Measurements from ENCODE around the gene TWNK.

The TWNK gene

DNA sequence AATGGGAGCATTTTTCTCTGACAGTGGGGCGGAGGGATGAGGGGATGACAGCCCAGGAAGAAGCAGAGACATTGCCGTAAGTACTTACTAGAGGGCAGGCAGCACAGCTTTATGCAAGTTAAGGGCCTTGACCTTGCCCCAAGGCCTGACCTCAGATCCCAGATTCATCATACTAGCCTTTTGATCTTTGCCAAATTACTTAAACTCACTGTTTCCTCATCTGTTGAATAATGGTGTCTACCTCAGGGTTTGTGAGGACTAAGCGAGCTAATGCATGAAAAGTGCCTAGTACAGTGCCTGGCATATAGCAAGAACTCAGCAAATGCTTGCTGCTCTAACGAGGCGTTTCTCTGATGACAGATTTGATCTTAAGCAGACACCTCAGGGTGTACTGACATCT, 21.5 kb upstream of the TWNK start:
- no peak for DNase-seq (ENCODE audit: insufficient read length, low spot score)
- no peak for FAIRE-seq
- no peak for TF ChIP-seq POLR2AphosphoS5 (IDR thresholded peaks at IDR 0.05; ENCODE audit: low read depth, low read length)
- no peak for TF ChIP-seq SPI1 (IDR thresholded peaks at IDR 0.05; ENCODE audit: low read depth, low read length)

DNA sequence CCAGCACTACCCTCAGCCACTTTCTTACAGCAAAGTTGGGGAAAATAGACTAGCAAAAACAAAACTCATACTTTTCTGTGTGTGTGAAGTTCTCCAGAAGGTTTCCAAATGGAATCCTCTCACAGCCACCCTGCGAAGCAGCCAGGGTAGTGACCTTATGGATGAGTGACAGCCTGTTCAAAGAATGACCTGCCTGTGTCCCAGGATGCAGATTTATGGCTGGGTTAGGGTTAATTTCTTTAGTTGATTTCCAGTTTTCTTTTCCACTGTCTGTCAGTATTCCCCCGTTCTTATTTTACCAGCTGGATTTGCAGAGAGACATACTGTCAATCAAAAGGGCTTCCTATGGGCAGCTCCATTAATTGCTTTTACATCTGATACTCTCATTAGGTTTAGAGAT, 20.5 kb upstream of the TWNK start:
- FAIRE-seq = no peak

DNA sequence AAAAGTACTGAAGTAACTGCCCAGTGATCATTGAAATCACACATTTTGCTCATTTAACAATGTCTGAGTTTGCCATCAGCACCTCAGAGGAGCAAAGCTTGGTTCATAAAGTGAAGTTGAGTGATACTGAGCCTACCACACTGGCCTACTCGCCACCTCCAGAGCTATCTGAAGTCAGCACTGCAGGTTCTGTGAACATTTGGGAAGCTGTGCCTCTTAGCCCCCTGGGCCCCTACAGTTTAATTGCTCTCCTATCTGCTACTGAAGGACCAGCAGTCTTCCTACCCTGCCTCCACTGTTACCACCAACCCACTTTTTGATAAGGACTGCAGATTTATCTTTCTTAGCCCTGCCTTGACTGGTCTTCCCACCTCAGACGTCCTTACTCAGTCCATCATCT, 20.0 kb upstream of the TWNK start:
- DNase-seq (ENCODE audit: insufficient read length, low spot score) = no peak
- FAIRE-seq = no peak
- TF ChIP-seq POLR2AphosphoS5 (IDR thresholded peaks at IDR 0.05; ENCODE audit: low read depth, low read length) (no peak), SPI1 (IDR thresholded peaks at IDR 0.05; ENCODE audit: low read depth, low read length) (no peak), PAX5 (IDR thresholded peaks at IDR 0.05; ENCODE audit: insufficient read depth, low read length, severe bottlenecking) (no peak), TAF1 (IDR thresholded peaks at IDR 0.05; ENCODE audit: low read depth, low read length) (no peak), POU2F2 (IDR thresholded peaks at IDR 0.05; ENCODE audit: low read depth, low read length) (no peak), POLR2A (IDR thresholded peaks at IDR 0.05; ENCODE audit: low read depth, low read length) (no peak)

More for the DNA sequence above, 20.5 kb upstream of the TWNK start:
- no peak for TF ChIP-seq POLR2A (IDR thresholded peaks at IDR 0.05; ENCODE audit: low read depth, low read length)
- no peak for TF ChIP-seq POLR2AphosphoS5 (IDR thresholded peaks at IDR 0.05; ENCODE audit: low read depth, low read length)
- TF ChIP-seq TAF1 (IDR thresholded peaks at IDR 0.05; ENCODE audit: low read depth, low read length) = no peak
- no peak for TF ChIP-seq SPI1 (IDR thresholded peaks at IDR 0.05; ENCODE audit: low read depth, low read length)
- TF ChIP-seq POU2F2 (IDR thresholded peaks at IDR 0.05; ENCODE audit: low read depth, low read length) = no peak
- no peak for TF ChIP-seq PAX5 (IDR thresholded peaks at IDR 0.05; ENCODE audit: insufficient read depth, low read length, severe bottlenecking)
- no peak for DNase-seq (ENCODE audit: insufficient read length, low spot score)

DNA sequence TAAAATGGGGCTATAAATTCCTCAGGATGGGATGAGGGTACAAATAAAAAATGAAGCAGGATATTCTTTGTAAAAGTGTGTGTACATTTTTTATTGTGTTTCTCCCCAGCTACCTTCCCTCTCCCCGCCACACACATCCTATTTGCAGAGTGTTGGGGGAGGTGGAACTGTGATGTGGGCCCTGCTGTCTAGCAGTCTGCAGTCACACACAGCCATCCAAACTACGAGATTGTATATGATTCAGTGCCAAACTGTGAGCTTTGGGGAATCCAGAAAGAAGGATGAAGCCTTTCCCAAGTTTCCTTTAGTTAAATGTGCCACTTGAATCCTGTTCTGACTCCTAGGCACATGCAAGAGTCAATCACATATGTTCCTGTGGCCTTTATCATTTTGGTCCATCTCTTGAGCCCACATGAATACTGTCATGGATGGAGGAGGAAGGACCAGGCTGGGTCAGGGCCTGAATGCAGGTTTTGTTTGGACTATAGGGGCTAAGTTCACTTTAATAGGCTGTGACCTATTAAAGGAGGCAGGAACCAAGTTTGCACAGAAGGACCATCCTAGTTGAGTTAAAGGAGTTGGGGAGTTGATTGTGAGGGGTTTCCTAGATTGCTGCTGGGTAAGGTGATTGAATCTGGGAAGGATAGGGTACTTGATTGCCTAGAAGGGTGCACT, 19.1 kb upstream of the TWNK start:
- FAIRE-seq (no peak), DNase-seq (ENCODE audit: insufficient read length, low spot score) (no peak)
- TF ChIP-seq POU2F2 (IDR thresholded peaks at IDR 0.05; ENCODE audit: low read depth, low read length) (no peak), SPI1 (IDR thresholded peaks at IDR 0.05; ENCODE audit: low read depth, low read length) (no peak), POLR2A (IDR thresholded peaks at IDR 0.05; ENCODE audit: low read depth, low read length) (no peak)

DNA sequence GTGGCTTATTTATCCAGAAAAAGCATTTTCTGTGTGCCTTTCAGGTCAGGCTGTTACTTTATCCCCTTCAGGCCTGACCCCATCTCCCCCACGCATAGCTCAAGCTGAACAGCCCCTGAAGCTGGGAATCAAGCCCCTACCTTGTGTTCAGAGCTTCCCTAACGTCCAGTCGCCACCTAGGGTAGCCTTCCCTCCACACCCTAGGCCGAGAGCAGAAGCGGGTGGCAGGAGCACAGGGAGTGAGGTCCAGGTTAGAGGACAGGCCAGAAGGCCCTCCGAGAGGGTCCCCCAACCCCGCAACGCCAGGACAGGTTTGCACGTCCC, 18.5 kb upstream of the TWNK start:
- FAIRE-seq (no peak), DNase-seq (ENCODE audit: insufficient read length, low spot score) (no peak)
- TF ChIP-seq PAX5 (IDR thresholded peaks at IDR 0.05; ENCODE audit: insufficient read depth, low read length, severe bottlenecking) = no peak
- TF ChIP-seq POU2F2 (IDR thresholded peaks at IDR 0.05; ENCODE audit: low read depth, low read length) = no peak
- TF ChIP-seq SPI1 (IDR thresholded peaks at IDR 0.05; ENCODE audit: low read depth, low read length) = no peak
- no peak for TF ChIP-seq TAF1 (IDR thresholded peaks at IDR 0.05; ENCODE audit: low read depth, low read length)
- no peak for TF ChIP-seq POLR2A (IDR thresholded peaks at IDR 0.05; ENCODE audit: low read depth, low read length)
- no peak for TF ChIP-seq POLR2AphosphoS5 (IDR thresholded peaks at IDR 0.05; ENCODE audit: low read depth, low read length)

DNA sequence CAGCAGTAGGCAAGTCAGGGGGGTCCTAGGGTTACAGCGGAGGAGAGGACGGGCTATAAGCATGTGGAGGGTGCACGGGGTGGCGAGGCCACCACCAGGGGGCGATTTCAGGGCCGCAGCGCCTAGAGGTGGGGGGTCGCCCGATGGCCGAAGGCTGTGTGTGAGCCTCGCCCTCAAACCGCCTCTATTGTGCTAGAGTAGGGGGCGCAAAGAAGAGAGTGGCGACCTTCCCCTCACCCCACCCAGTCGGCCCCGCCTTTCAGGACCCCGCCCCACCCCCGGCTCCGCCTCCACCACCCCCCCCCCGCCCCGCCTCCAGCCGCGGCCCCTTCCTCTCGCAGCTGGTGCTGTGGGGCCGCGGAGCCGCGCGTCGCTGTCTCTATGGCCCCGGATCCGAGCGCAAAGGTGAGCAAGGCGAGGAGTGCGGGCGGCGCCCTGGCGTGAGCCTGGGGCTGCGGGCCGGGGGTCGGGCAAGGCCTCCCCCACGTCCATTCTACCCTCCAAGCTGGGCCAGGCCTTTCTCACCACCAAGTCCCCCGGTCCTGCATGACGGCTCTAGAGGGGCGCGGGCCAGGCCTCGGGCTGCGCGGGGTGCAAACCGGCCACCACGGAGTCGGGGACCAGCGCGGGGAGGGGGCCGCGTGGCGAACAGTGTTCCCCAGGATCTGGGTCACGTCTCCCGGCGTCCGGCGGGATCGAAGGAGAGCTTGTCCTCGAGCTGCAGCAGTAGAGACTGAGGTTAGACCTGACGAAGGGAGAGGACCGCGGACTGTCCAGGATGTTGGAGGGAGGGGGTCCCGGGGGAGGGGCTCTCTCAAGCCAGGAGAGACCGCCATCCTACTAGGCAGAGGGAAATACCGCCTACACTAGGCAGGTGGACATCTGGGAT, 17.9 kb upstream of the TWNK start, which contains the start of gene SEMA4G:
Gene SEMA4G (plus strand): TSS at position 318 of the 889 bp plus-strand sequence. CDS start 3,409 bp downstream, outside the sequence.
- peak; percentile 77 for FAIRE-seq
- DNase-seq (ENCODE audit: insufficient read length, low spot score) = peak; percentile 78
- TF ChIP-seq TAF1 (IDR thresholded peaks at IDR 0.05; ENCODE audit: low read depth, low read length) = no peak
- no peak for TF ChIP-seq PAX5 (IDR thresholded peaks at IDR 0.05; ENCODE audit: insufficient read depth, low read length, severe bottlenecking)
- TF ChIP-seq POU2F2 (IDR thresholded peaks at IDR 0.05; ENCODE audit: low read depth, low read length) = no peak
- no peak for TF ChIP-seq POLR2A (IDR thresholded peaks at IDR 0.05; ENCODE audit: low read depth, low read length)
- TF ChIP-seq POLR2AphosphoS5 (IDR thresholded peaks at IDR 0.05; ENCODE audit: low read depth, low read length) = no peak
- no peak for TF ChIP-seq SPI1 (IDR thresholded peaks at IDR 0.05; ENCODE audit: low read depth, low read length)

DNA sequence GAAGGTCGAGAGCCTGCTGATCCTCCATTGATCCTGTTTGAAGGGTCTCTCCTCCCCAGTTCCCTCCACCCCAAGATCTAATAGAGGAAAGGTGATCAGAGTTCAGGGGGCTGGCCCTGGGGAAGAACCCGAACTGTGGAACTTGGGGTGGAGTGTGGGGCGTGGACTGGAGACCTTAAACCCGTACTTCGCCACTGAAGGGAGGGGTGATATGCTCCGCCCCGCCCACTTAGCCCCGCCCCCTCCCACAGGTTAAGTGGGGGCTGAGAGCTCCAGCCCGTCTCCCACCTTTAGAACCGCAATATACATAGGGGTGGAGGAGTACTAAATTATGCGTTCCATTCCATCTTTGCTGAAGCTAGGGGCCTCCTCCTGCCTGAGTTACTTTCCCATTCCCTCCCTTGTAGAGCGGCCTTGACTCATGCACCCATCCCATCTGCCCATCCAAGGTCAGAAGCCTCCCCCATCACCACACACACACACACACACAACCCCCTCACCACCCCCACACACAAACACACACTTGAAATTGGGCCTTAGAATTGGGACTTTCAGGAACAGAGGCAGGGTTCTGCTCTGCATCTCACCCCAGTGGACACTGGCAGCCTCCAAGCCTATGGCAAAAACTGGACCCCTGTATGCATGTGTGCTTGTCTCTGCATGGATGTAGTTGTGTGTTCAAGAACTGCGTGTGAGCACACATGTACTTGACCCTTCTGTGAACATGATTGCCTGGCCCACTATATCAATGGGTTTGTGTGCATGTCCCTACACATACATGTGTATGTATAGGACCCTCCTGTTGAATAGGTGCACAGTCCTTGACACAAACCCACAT, 17.0 kb upstream of the TWNK start:
- FAIRE-seq (no peak), DNase-seq (ENCODE audit: insufficient read length, low spot score) (no peak)

DNA sequence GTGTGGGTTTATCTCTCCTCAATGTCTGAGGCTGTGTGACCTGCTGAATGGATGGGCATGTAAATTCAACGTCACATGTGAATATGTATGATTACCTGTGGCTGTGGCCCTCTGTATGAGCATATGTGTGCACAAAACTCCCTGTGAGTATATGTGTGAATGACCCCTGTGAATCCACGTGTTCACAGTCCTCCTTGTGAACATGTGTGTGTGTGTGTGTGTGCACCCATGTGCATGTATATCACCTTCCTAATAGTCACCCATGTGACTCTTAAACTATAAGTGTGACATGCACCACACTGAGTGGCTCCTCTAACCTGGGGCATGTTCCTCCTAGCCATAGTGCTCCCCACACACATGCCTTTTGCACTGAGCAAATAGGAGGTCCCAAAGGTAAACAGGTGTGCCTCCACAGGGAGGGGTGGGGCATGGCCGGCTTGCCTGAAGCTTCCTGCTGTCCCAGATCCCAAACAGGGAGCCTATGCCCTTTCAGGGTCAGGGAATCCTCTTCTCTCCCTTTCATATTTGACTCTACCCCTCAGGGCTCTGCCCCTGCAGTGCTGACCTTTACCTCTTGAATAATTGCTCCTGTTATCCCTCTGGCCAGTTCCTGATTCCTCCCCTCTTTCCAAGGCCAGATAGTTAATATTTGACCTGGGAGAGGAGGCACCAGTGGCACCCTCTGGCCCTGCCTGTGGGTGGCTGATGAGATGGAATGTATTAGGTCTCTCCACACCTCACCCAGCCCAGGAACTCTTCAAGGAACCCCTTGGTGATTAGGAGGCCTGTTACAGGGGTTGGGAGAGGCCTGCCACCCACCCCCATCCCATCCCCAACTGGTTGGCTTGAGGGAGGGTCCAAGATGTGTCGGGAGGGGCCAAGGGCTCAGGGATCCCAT, 16.2 kb upstream of the TWNK start:
- no peak for DNase-seq (ENCODE audit: insufficient read length, low spot score)
- FAIRE-seq = no peak
- TF ChIP-seq TAF1 (IDR thresholded peaks at IDR 0.05; ENCODE audit: low read depth, low read length) = no peak
- TF ChIP-seq POLR2AphosphoS5 (IDR thresholded peaks at IDR 0.05; ENCODE audit: low read depth, low read length) = no peak
- no peak for TF ChIP-seq POLR2A (IDR thresholded peaks at IDR 0.05; ENCODE audit: low read depth, low read length)
- TF ChIP-seq POU2F2 (IDR thresholded peaks at IDR 0.05; ENCODE audit: low read depth, low read length) = no peak
- no peak for TF ChIP-seq PAX5 (IDR thresholded peaks at IDR 0.05; ENCODE audit: insufficient read depth, low read length, severe bottlenecking)
- TF ChIP-seq SPI1 (IDR thresholded peaks at IDR 0.05; ENCODE audit: low read depth, low read length) = no peak

More for the DNA sequence above, 17.0 kb upstream of the TWNK start:
- no peak for TF ChIP-seq POLR2A (IDR thresholded peaks at IDR 0.05; ENCODE audit: low read depth, low read length)
- no peak for TF ChIP-seq POLR2AphosphoS5 (IDR thresholded peaks at IDR 0.05; ENCODE audit: low read depth, low read length)
- no peak for TF ChIP-seq SPI1 (IDR thresholded peaks at IDR 0.05; ENCODE audit: low read depth, low read length)
- no peak for TF ChIP-seq TAF1 (IDR thresholded peaks at IDR 0.05; ENCODE audit: low read depth, low read length)
- no peak for TF ChIP-seq PAX5 (IDR thresholded peaks at IDR 0.05; ENCODE audit: insufficient read depth, low read length, severe bottlenecking)

Data from GM12891 (cell line).